ENCODE data around the gene NEUROD6. TPM values are rescaled to one million over a fixed set of nuclear protein-coding genes. Genes with fewer than 3 reads are reported as not detected.

NEUROD6 gene
- total and polyA plus RNA-seq, 4 donors: not detected

GRCh38 chr7:31345421-31345820 is 4.9 kb upstream of the NEUROD6 start:
- no peaks in the 10 kb centered on the region for H3K36me3 ChIP-seq (ENCODE audit: control insufficient read depth in 4 of 4, insufficient read depth in 3 of 4, low read depth in 1 of 4, low read length in 3 of 4)
- no peaks in the 10 kb centered on the region for H3K9me3 ChIP-seq (ENCODE audit: control insufficient read depth in 4 of 4, low read length in 3 of 4)
- no peak overlapping the region for H3K9ac ChIP-seq (ENCODE audit: low read depth in 1 of 2, low read length in 2 of 2)
- 79% methylated on average over 5 of the region's 5 CpGs for WGBS
- H3K27ac ChIP-seq (ENCODE audit: low read depth in 1 of 2, low read length in 2 of 2): no peak overlapping the region
- H3K4me1 ChIP-seq (ENCODE audit: control insufficient read depth in 4 of 4, insufficient read depth in 4 of 4, low read length in 3 of 4): no peaks in the 10 kb centered on the region
- no peak overlapping the region for H3K4me3 ChIP-seq (ENCODE audit: low read depth in 1 of 3, low read length in 3 of 3)
- no peak for DNase-seq (ENCODE audit: low spot score)
- TF ChIP-seq SP1 (IDR thresholded peaks at IDR 0.05): no peak
- TF ChIP-seq REST (IDR thresholded peaks at IDR 0.05): no peak
- no peak for TF ChIP-seq ZBTB33 (IDR thresholded peaks at IDR 0.05)
- no peak for TF ChIP-seq GABPA (IDR thresholded peaks at IDR 0.05 in 1 of 2, conservative IDR thresholded peaks at IDR 0.05 in 1 of 2)
- TF ChIP-seq ATF3 (IDR thresholded peaks at IDR 0.05): no peak
- TF ChIP-seq NR2F2 (IDR thresholded peaks at IDR 0.05): no peak
- TF ChIP-seq RAD21 (IDR thresholded peaks at IDR 0.05): no peak
- TF ChIP-seq MAX (IDR thresholded peaks at IDR 0.05): no peak
- no peak for TF ChIP-seq FOXA1 (IDR thresholded peaks at IDR 0.05)
- no peak for TF ChIP-seq TAF1 (conservative IDR thresholded peaks at IDR 0.05)
- TF ChIP-seq JUND (IDR thresholded peaks at IDR 0.05): no peak
- no peak for TF ChIP-seq CTCF (IDR thresholded peaks at IDR 0.05; ENCODE audit: low read depth, low read length, missing input control)
- TF ChIP-seq EGR1 (IDR thresholded peaks at IDR 0.05; ENCODE audit: low read depth in 2 of 2): no peak
- TF ChIP-seq RXRA (IDR thresholded peaks at IDR 0.05): no peak
- no peak for TF ChIP-seq HNF4G (IDR thresholded peaks at IDR 0.05)
- TF ChIP-seq FOXA2 (IDR thresholded peaks at IDR 0.05): no peak
- no peak for TF ChIP-seq HNF4A (conservative IDR thresholded peaks at IDR 0.05)
- H3K27me3 ChIP-seq (ENCODE audit: control insufficient read depth in 4 of 4, insufficient read depth in 4 of 4, low read length in 3 of 4): no peaks in the 10 kb centered on the region
